SW480 (cell line): ENCODE results near the gene GPR173.

Experiments
- DNase-seq: peaks from one replicate; pipeline ENCODE4 v3.0.0-alpha.2; 2016; ENCODE audit warnings: low spot score

GPR173 gene

DNA sequence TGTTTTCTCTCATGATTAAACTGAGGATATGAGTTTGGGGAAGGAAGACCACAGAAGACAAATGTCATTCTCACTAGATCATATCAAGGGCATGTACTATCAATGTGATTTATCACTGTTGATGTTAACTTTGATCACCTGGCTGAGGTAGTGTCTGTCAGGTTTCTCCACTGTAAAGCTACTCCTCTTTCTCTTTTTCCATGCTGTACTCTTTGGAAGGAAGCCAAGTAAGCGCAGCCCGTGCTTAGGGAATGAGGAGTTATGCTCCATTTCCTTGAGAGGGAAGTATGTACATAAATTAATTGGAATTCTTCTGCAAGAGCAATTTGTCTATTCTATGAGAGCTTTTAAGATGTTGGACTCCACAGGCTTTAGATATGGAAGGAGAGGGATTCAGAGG lies 41.3 kb downstream of the GPR173 start:
- DNase-seq = no peak

DNA sequence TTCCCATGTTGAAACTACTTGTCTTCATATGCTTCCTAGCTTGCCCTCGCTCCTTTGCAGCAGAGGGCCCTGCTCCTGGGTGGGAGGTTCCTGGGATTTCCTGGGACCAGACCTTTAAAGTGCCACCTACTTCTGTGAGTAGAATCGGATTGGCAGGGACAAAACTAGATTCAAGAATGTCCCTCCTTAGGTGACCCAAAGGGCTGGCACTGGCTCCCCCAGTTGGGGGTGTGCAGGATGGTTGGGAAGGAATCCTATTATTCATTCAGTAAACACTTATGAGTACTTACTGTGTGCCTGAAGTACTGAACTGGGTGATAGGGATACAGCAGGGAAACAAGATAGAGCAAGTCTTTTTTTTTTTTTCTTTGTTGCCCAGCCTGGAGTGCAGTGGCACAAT lies 42.8 kb downstream of the GPR173 start:
- no peak for DNase-seq

DNA sequence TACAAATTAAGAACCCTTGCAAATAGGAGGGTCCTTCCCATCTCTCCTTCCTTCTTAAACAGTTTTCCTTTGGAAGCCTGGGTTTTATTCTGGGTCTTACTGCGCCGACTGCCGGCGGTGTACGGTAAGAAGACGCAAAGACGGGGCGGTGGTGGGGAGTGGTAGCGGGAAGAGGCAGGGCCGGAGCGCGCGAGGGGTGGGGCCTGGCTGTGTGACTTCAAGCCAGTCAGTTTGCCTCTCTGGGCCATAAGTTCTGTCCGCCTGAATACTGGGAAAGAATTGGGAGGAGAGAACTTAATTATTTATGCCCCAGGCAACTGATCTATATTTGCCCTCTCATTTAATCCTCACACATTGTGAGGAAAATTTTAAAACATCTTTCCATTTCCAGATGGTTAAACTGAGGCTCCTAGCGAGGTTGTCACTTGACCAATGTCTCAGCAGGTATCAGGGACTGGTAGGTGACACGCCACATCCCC lies 44.6 kb downstream of the GPR173 start:
- peak; percentile 79 for DNase-seq

DNA sequence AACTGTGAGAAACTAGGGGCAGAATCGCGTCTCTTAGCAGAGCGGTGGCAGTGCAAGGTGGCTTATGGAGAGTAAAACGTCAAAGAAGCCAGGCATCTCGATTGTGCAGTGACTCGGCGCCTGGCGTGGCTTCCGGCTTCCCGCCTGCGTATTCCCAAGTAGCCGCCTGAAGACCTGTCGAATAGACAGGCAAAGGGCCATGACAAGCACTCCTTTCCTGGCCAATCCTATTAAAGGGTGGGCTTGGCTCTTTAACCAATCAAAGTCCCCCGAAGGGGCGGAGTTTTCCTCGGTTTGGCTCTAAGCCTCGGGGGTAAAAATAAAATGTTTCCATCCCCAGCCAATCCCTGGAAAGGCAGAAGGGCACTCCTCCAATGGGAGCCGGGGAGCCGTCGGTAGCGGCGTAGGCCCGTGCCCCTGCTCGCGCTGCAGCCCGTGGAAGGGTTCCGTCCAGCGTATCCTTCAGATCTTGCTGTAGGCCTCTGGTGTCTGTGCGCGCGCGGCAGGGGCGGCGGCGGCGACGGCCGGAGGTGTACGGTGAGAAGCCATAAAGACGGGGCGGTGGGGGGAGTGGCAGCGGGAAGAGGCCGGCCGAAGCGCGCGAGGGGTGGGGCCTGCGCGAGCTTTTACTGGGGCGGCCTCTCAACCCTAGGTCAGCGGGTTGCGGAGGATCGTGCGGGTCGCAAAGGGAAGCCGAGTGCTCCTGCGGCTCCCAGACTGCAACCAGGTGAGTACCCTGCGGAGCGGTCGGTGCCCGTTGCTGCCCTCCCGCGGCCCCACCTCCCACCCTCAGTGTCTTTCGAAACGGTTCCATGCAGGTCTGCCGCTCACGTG lies 45.4 kb downstream of the GPR173 start, which contains the start of gene KANTR:
TSS of gene KANTR (plus strand) at position 395 of the 834 bp plus-strand sequence. CDS start 30,131 bp downstream, outside the sequence.
- peak; percentile 97 for DNase-seq

DNA sequence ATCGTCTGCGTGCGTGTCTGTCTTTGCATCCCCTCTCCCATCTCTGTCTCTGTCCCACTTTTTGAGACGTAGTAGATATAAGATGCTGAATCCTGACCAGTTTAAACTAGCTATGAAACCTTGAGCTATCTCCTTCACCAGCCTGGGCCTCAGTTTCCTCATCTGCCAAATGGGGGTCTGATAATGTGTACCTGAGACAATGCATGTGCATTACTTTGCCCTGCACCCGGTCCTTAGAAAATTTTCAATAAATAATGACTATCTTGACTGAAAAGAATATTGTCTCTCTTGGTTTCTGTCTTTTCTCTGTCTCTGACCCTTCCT lies 46.0 kb downstream of the GPR173 start:
- DNase-seq = no peak

DNA sequence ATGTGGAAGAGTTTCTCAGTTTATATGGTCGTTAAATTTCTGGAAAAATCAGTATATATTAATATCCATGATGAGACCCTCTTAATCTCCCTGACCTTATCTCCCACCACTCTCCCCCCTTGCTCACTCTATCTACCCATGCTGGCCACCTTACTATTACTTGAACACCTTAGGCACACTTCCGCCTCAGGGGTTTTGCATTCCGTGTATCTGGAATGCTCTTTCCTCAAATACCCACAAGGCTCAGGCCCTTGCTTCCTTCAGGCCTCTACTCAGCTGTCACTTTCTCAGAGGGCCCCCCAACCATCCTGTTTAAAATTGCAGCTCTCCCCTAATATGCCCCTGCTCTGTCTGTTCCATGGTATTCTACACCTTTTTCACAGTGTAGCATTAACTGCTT lies 47.2 kb downstream of the GPR173 start:
- no peak for DNase-seq

DNA sequence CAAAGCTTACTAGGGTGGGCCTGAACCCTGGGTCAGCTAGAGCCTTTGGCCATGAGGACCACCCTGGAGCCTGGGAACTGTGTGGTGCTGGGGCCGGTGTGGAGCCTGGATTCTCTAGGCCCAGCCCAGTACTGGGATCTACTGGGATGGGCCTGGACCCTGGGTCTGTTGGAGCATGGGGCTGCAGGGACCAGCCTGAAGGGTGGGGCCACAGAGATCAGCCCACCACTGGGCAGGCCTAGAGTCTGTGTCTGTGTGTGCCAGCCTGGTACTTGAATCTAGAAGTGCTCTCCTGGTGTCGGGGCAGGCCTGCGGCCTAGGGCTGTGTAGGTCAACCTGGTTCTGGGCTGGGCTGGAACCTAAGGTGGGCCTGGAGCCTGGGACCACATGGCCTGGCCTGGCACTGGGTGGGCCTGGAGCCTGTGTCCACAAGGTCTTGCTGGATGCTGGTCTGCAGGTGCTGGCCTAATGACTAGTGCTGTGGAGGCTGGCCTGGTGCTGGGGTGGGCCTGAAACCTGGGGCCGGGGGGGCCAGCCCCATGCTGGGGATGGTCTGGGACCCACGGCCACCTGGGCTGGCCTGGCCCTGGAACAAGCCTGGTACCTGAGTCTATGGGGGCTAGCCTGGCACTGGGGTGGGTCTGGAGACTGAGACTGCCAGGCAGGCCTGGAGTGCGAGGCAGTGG lies 66.4 kb downstream of the GPR173 start:
- DNase-seq = no peak

DNA sequence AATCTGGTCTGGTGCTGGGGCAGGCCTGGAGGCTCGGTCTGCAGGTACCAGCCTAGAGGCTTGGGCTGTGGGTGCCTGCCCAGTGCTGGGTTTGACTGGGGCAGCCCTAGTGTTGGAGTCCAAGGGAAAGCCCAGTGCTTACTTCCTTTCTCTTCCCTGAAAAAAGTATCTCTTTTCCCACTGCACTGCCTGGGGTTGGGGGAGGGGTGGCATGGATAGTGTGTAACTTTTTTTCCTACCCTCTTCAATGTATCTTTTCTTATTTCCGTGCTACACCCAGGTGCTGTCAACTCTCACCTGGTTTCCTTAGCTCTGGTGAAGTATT lies 66.9 kb downstream of the GPR173 start:
- no peak for DNase-seq

DNA sequence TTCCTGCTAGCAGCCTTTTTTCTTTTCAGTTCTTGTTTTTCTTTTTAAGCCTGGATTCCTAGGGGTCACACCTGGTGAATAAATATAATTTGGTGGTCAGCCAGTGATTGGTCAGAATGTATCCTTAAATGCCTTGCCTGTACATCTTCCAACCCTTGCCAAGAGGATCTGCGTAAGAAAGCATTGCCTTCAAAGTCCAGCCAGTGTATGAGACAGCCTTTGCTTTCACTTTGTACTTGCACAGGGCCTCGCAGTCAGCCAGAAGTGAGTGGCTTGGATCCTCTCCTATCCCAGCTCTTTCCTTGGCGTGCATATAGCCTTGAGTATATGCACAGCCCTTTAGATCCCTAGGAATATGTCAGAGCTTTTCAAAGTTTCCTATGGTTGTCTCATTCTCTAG lies 67.5 kb downstream of the GPR173 start:
- DNase-seq = peak; percentile 6

DNA sequence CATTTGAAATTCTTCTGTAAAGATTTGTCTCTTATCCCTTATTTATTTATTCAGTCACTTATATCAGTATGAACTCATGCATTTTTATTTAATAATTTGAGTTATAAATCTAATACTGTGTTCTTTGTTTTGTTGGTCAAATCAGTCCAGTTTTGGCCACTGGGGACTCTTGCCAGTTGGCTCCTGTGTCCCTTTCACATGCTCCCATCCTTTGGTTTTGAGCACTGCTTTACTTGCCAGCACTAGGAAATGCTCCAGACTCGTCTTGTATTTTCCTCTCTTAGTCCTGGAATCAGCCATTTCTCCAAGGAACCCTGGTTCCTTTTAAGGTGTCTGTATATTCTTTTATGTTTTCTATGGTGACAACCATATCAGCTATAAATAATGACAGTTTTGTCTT lies 73.4 kb downstream of the GPR173 start:
- DNase-seq = no peak

DNA sequence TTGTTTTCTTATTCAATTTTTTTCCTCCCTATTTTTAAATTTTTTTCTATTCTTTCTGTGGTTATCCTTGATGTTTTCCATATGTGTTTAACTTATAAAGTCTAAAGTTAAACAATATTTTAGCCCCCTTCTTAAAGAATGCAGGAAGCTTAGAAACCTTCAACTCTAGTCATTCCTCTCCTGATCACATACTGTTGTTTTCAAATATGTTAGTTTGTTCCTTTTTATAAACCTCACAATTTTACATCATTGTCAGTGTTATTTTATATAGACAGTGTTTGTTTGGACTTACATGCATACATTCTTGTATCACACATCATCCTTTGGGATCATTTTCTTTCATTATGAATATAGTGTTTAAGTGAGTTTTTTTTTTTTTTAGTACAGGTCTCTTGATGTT lies 76.9 kb downstream of the GPR173 start:
- DNase-seq = no peak

DNA sequence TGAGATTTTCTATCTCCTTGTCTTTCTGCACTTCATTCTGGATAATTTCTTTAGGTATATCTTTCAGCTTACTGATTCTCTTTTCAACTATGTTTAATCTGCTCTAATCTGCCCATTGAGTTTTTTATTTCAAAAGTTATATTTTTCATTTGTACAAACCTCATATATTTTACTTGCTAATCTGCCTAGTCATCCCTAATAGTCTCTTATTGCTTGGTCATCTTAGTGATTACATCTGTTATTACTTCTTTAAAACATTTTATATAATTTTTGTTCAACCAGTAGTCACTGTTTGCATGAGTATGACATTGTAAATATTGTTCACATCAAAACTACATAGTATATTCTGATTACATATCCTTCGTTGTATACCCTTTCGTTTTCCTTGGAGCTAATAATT lies 77.8 kb downstream of the GPR173 start:
- DNase-seq = no peak

DNA sequence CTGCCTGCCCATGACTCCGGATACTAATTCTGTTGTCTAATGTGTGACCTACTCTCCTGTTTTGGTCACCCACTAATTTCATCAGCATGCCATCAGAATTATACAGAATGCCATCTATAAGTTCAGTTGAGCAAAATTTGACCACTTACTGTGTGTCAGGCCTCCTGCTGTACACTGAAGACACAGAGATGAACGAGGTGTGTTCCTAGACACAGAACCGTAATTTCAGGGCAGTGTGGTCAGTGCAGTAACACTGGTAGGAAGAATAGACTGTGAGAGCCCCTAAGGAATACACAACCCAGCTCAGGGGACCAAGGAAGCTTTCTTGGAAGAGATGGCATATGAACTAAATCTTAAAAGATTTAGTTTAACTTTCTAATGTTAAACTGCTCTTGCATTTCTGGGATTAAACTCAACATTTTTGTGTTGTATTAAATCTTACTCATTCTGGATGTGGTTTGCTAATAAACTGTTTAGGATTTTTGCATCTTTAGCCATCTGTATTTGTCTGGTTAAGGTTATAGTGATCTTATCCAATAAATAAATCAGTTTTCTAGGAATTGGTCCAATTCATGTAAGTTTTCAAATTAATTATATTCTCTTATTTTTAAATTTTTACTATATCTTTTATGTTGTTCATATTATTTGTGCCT lies 79.6 kb downstream of the GPR173 start:
- DNase-seq = no peak
